Spleen (tissue), 7 donors: ENCODE measurements around the gene PCNX2.

Source experiments
- POLR2A ChIP-seq, 3 donors: fragments of 450-650 bp; IDR thresholded peaks; one replicate each; pipeline ENCODE4 v1.5.1; 2017; ENCODE audit warnings: antibody characterized with exemption in 3 of 3, mild to moderate bottlenecking in 1 of 3
- TF ChIP-seq, protein P1 (sequence below), 11 experiments: fragments of 200-600 bp in 7 of 11; fragments of 450-650 bp in 4 of 11; sonication (generic) in 4 of 11; IDR thresholded peaks in 8 of 11; conservative IDR thresholded peaks in 3 of 11; 1 replicate in 7 of 11; 2 replicates in 4 of 11; pipeline versions ENCODE4 v1.4.0 to v1.8.0; 2016 to 2021; ENCODE audit warnings: antibody characterized with exemption in 11 of 11, inconsistent platforms in 4 of 11, mild to moderate bottlenecking in 1 of 11
- donor health status: DM: no; HTN: no; CAD: no; lungs with moderate emphysema.
- donor health status: DM: no; HTN: no; CAD: no.
- donor health status: DM: no; HTN: no; CAD: no.

DNA sequence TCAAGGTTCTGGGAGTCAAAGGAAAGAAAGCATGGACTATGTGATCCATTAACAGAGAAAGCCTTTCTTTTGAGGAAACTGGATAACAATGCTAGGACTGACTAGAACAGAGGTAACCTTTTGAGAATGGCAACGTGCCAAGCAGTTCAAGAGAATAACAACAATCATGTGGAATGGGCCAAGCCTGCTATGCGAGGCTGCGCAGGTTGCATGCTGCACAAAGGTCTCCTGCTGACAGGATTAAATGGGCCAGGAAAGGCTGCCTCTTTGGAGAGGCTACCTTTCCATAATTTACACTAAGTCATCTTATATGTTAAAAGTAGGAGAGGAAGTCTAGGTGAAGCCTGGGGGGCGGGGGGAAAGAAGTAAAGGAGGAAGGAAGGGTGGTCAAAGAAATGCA is 5.8 kb downstream of the PCNX2 start:
- TF ChIP-seq POLR2A (IDR thresholded peaks at IDR 0.05) = no peak
- TF ChIP-seq, protein P1, sequence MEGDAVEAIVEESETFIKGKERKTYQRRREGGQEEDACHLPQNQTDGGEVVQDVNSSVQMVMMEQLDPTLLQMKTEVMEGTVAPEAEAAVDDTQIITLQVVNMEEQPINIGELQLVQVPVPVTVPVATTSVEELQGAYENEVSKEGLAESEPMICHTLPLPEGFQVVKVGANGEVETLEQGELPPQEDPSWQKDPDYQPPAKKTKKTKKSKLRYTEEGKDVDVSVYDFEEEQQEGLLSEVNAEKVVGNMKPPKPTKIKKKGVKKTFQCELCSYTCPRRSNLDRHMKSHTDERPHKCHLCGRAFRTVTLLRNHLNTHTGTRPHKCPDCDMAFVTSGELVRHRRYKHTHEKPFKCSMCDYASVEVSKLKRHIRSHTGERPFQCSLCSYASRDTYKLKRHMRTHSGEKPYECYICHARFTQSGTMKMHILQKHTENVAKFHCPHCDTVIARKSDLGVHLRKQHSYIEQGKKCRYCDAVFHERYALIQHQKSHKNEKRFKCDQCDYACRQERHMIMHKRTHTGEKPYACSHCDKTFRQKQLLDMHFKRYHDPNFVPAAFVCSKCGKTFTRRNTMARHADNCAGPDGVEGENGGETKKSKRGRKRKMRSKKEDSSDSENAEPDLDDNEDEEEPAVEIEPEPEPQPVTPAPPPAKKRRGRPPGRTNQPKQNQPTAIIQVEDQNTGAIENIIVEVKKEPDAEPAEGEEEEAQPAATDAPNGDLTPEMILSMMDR (IDR thresholded peaks at IDR 0.05 in 8 of 11, conservative IDR thresholded peaks at IDR 0.05 in 3 of 11) = no peak
